GM20000 (cell line): ENCODE results near the gene KCTD3.

Source experiments
- DNase-seq: peaks from one replicate; pipeline ENCODE4 v3.0.0; 2012; ENCODE audit warnings: low spot score
- CTCF ChIP-seq: IDR thresholded peaks from 2 replicates; pipeline ENCODE4 v1.5.1; 2012; ENCODE audit warnings: mild to moderate bottlenecking, control low read depth; ENCODE audit errors: extremely low read depth, missing control alignments

Gene KCTD3

GRCh38 chr1:215667761-215668160 is 100.7 kb downstream of the KCTD3 start:
- TF ChIP-seq CTCF: no peak
- no peak for DNase-seq

GRCh38 chr1:215669806-215670491 is 102.8 kb downstream of the KCTD3 start:
- no peak for TF ChIP-seq CTCF
- DNase-seq: no peak
